Colon (tissue), 2 donors: ENCODE results near the gene TOP3A.

Experiments
- FAIRE-seq: peaks from 2 replicates; lab custom pipeline; 2012; peaks lifted over from hg19 to GRCh38; lab: Jason Lieb, UNC
- donor health status: control.
- donor health status: control.

TOP3A gene

GRCh38 chr17:18231164-18231563, 83.6 kb downstream of the TOP3A start:
- no peak for FAIRE-seq

- FAIRE-seq: no peak
Measured at GRCh38 chr17:18230288-18231141, 84.3 kb downstream of the TOP3A start.

- no peak for FAIRE-seq
Measured at GRCh38 chr17:18229771-18230170, 85.0 kb downstream of the TOP3A start.

- no peak for FAIRE-seq
Measured at GRCh38 chr17:18229254-18229653, 85.5 kb downstream of the TOP3A start.

- FAIRE-seq: no peak
Measured at GRCh38 chr17:18228176-18228682, 86.6 kb downstream of the TOP3A start.

GRCh38 chr17:18227635-18228034, 87.2 kb downstream of the TOP3A start:
- no peak for FAIRE-seq

GRCh38 chr17:18226284-18226945, 88.4 kb downstream of the TOP3A start:
- no peak for FAIRE-seq

GRCh38 chr17:18225642-18226283, 89.0 kb downstream of the TOP3A start:
- no peak for FAIRE-seq

- no peak for FAIRE-seq
Measured at GRCh38 chr17:18225121-18225641, 89.6 kb downstream of the TOP3A start, which contains the start of gene LLGL1. Gene LLGL1 (plus strand): TSS chr17:18225635. CDS start chr17:18225683, 48 bp downstream.

GRCh38 chr17:18224387-18225120, 90.2 kb downstream of the TOP3A start:
- no peak for FAIRE-seq

GRCh38 chr17:18224053-18224386, 90.8 kb downstream of the TOP3A start:
- FAIRE-seq: no peak
